Measurements from ENCODE around the gene WDR46. TPM values are rescaled to one million over a fixed set of nuclear protein-coding genes. Genes with fewer than 3 reads are reported as not detected.
A peak's percentile ranks its signal among the peaks of the same experiment; 100 is the strongest.

WDR46 gene
- total and polyA plus RNA-seq, 2 experiments from 2014 or later = 71.4 to 104 TPM

- ATAC-seq = peak; percentile 88
- H3K4me3 Mint-ChIP-seq = peak within 1 kb of the TSS; percentile 97
- DNase-seq (ENCODE audit: low spot score) = peak; percentile 100
- peaks cover 73% of the 10 kb centered on the region for H3K36me3 Mint-ChIP-seq (ENCODE audit: low read depth)
- peak; percentile 27 for TF ChIP-seq REST (IDR thresholded peaks at IDR 0.05; ENCODE audit: unreplicated experiment)
- TF ChIP-seq ZNF114 (CRISPR knock-in tag; IDR thresholded peaks at IDR 0.05) = peak; percentile 94; the same call in 1 of the 2 replicates
- peak; percentile 91 for TF ChIP-seq CREB1 (CRISPR knock-in tag; IDR thresholded peaks at IDR 0.05; ENCODE audit: low read depth)
- no peak for TF ChIP-seq CTCF (conservative IDR thresholded peaks at IDR 0.05; ENCODE audit: low read depth in 2 of 2)
- no peak for TF ChIP-seq STAT1 (IDR thresholded peaks at IDR 0.05; ENCODE audit: unreplicated experiment)
- no peak for TF ChIP-seq EZH2phosphoT487 (IDR thresholded peaks at IDR 0.05; ENCODE audit: unreplicated experiment)
- TF ChIP-seq ETS1 (IDR thresholded peaks at IDR 0.05) = peak; percentile 78
- TF ChIP-seq EZH2 (IDR thresholded peaks at IDR 0.05; ENCODE audit: low read depth, unreplicated experiment) = no peak
- peak; percentile 100 for TF ChIP-seq POLR2AphosphoS5 (IDR thresholded peaks at IDR 0.05; ENCODE audit: low read depth)
- peaks cover 35% of the 10 kb centered on the region for H3K4me1 Mint-ChIP-seq
- Histone ChIP-seq H3F3A (replicated peaks; ENCODE audit: low read depth) (peaks cover 51% of the 10 kb centered on the region), H3K27ac (ENCODE audit: low read depth) (peak within 1 kb of the TSS; percentile 96), H3K4me1 (ENCODE audit: insufficient read depth) (peaks cover 41% of the 10 kb centered on the region), H2AFZ (peak within 1 kb of the TSS; percentile 84), H3K79me2 (replicated peaks; ENCODE audit: insufficient read depth) (peaks cover 53% of the 10 kb centered on the region), H3K9me2 (ENCODE audit: insufficient read depth) (no peaks in the 10 kb centered on the region), H3K36me3 (ENCODE audit: insufficient read depth) (peaks cover 54% of the 10 kb centered on the region), H3K4me3 (peak within 1 kb of the TSS; percentile 99), H4K20me1 (replicated peaks; ENCODE audit: insufficient read depth) (peaks cover 36% of the 10 kb centered on the region), H3K4me2 (peak within 1 kb of the TSS; percentile 100), H3K27me3 (ENCODE audit: insufficient read depth) (no peaks in the 10 kb centered on the region)
- peaks cover 6% of the 10 kb centered on the region; the same call in 1 of the 3 replicates for H3K9me3 Mint-ChIP-seq
- peaks cover 28% of the 10 kb centered on the region for H3K27me3 Mint-ChIP-seq (ENCODE audit: insufficient read depth, low read depth, poor library complexity)
- H3K27ac Mint-ChIP-seq = peak within 1 kb of the TSS; percentile 100
These were observed 17.4 kb downstream of the WDR46 start, which contains the start of the genes RPS18 and VPS52 for GRCh38 chr6:33271468-33272274. Gene RPS18, plus strand, starts transcription at chr6:33272075. Its CDS starts 45 bp downstream, at chr6:33272120. Gene VPS52, minus strand, starts transcription at chr6:33271876. Its CDS starts 201 bp downstream, at chr6:33271675.
